A549 (cell line): Measurements from ENCODE around the gene OTOP3.

Source experiments
- BHLHE40 ChIP-seq: IDR thresholded peaks from 2 replicates; pipeline ENCODE4 v1.6.1; 2012; ENCODE audit warnings: low read depth, low read length, inconsistent platforms
- EP300 ChIP-seq, 2 experiments: fragments of >200 bp; sonication (Bioruptor Twin); formaldehyde crosslinking; IDR thresholded peaks; 2 replicates in 1 of 2; 3 replicates in 1 of 2; pipeline ENCODE4 v1.6.1; 2016 to 2017
- GATA3 ChIP-seq: IDR thresholded peaks from 2 replicates; pipeline ENCODE4 v1.6.1; 2012; ENCODE audit warnings: borderline replicate concordance
- MAX ChIP-seq: IDR thresholded peaks from 2 replicates; pipeline ENCODE4 v1.6.1; 2012
- MAZ ChIP-seq: fragments of 150-350 bp; IDR thresholded peaks from 2 replicates; pipeline ENCODE4 v1.6.1; 2014; ENCODE audit warnings: antibody characterized with exemption, low read depth, low read length, borderline replicate concordance
- POLR2A ChIP-seq: IDR thresholded peaks from 2 replicates; pipeline ENCODE4 v1.6.1; 2012; ENCODE audit warnings: mild to moderate bottlenecking, low read length
- POLR2AphosphoS2 ChIP-seq: conservative IDR thresholded peaks from 2 replicates; pipeline ENCODE4 v1.6.1; 2012; ENCODE audit warnings: low read length, improper control_type of control experiment, inconsistent platforms
- RAD21 ChIP-seq, 2 experiments: fragments of >200 bp in 1 of 2; sonication (Bioruptor Twin) in 1 of 2; formaldehyde crosslinking in 1 of 2; IDR thresholded peaks in 1 of 2; conservative IDR thresholded peaks in 1 of 2; 2 replicates in 1 of 2; 3 replicates in 1 of 2; pipeline ENCODE4 v1.6.1; 2012 to 2018; ENCODE audit warnings: inconsistent platforms in 1 of 2
- RFX5 ChIP-seq: fragments of 450-650 bp; IDR thresholded peaks from 2 replicates; pipeline ENCODE4 v1.7.1; 2014; ENCODE audit warnings: antibody characterized with exemption, mild to moderate bottlenecking, moderate library complexity
- TF ChIP-seq, protein P1 (sequence below): fragments of >200 bp; sonication (Bioruptor Twin); formaldehyde crosslinking; IDR thresholded peaks from 3 replicates; pipeline ENCODE4 v1.5.1; 2016

DNA sequence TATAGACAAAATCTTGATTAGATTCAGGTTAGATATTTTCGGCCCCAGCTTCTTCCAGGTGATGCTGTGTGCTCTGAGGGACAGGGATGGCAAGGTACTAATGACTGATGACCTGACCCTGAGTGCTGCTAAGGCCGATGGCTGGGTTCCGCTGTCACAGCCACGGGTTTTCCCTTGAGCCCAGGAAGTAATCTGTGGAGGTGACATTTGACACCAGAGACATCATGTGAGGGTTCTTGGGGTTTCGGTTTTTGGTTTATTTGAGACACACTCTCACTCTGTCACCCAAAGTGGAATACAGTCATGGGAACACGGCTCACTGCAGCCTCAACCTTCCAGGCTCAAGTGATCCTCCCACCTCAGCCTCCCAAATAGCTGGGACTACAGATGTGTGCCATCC lies 9.8 kb downstream of the OTOP3 start:
- TF ChIP-seq POLR2AphosphoS2 (no peak), POLR2A (no peak), EP300 (IDR thresholded peaks at IDR 0.05) (no peak), GATA3 (no peak), MAX (no peak), RFX5 (no peak), MAZ (no peak), BHLHE40 (no peak), RAD21 (conservative IDR thresholded peaks at IDR 0.05 in 1 of 2, IDR thresholded peaks at IDR 0.05 in 1 of 2) (no peak)
- TF ChIP-seq, protein P1, sequence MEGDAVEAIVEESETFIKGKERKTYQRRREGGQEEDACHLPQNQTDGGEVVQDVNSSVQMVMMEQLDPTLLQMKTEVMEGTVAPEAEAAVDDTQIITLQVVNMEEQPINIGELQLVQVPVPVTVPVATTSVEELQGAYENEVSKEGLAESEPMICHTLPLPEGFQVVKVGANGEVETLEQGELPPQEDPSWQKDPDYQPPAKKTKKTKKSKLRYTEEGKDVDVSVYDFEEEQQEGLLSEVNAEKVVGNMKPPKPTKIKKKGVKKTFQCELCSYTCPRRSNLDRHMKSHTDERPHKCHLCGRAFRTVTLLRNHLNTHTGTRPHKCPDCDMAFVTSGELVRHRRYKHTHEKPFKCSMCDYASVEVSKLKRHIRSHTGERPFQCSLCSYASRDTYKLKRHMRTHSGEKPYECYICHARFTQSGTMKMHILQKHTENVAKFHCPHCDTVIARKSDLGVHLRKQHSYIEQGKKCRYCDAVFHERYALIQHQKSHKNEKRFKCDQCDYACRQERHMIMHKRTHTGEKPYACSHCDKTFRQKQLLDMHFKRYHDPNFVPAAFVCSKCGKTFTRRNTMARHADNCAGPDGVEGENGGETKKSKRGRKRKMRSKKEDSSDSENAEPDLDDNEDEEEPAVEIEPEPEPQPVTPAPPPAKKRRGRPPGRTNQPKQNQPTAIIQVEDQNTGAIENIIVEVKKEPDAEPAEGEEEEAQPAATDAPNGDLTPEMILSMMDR: no peak
